Testis (tissue), 3 donors: ENCODE results near the gene UPK1A. TPM values are rescaled to one million over a fixed set of nuclear protein-coding genes. Genes with fewer than 3 reads are reported as not detected.
A peak's percentile ranks its signal among the peaks of the same experiment; 100 is the strongest.

Source experiments
- DNase-seq: peaks from one replicate; pipeline ENCODE4 v3.0.0-alpha.2; 2019
- H3K27ac ChIP-seq, 2 donors: fragments of 200-600 bp; sonication (generic); one replicate each; pipeline ENCODE4 v1.5.1; 2019
- H3K27me3 ChIP-seq: fragments of 200-600 bp; sonication (generic); one replicate; pipeline ENCODE4 v1.5.1; 2019
- H3K36me3 ChIP-seq: fragments of 200-600 bp; sonication (generic); one replicate; pipeline ENCODE4 v1.5.1; 2017; ENCODE audit warnings: low read depth; ENCODE audit errors: missing control alignments
- H3K4me1 ChIP-seq: fragments of 200-600 bp; sonication (generic); one replicate; pipeline ENCODE4 v1.5.1; 2019
- H3K4me3 ChIP-seq, 2 donors: fragments of 200-600 bp; sonication (generic); one replicate each; pipeline ENCODE4 v1.5.1; 2017 to 2019
- H3K9me3 ChIP-seq: fragments of 200-600 bp; sonication (generic); one replicate; pipeline ENCODE4 v1.5.1; 2017
- POLR2A ChIP-seq: fragments of 450-650 bp; IDR thresholded peaks from one replicate; pipeline ENCODE4 v1.6.1; 2017; ENCODE audit warnings: antibody characterized with exemption, mild to moderate bottlenecking, moderate library complexity
- WGBS, 2 donors: methylation state at CpG; one replicate each; pipeline ENCODE4 v1.1.5; 2018; 5-methylcytosine and 5-hydroxymethylcytosine counted together
- intact Hi-C: fragments of 100-400 bp; cut with DNase I; formaldehyde crosslinking; loops from one replicate; pipeline ENCODE4 v1.15.1; 2023; ENCODE audit warnings: low total_unique reads
- polyA plus RNA-seq: library from polyadenylated mRNA; stranded (reverse); fragments of 350-450 nt; fragmentation: Illumina TruSeq; extraction: RNeasy Lipid Tissue Mini Kit (QIAGEN cat#74804); gene quantifications from one replicate; pipeline ENCODE4 v1.2.3, GENCODE V29; 2014; ENCODE audit warnings: low read depth, low replicate concordance; ENCODE audit not compliant: insufficient read depth
- total RNA-seq, 2 donors: library from RNA; depleted of rRNA; stranded (reverse); fragments of >200 nt; gene quantifications; one replicate each; pipeline ENCODE4 v1.2.3, GENCODE V29; 2016
- TF ChIP-seq, protein P1 (sequence below), 3 experiments: fragments of 450-650 bp in 2 of 3; fragments of 200-600 bp in 1 of 3; sonication (generic) in 1 of 3; IDR thresholded peaks; one replicate each; pipeline ENCODE4 v1.5.1; 2016 to 2019; ENCODE audit warnings: antibody characterized with exemption in 3 of 3, mild to moderate bottlenecking in 2 of 3, moderate library complexity in 1 of 3

The UPK1A gene
- total and polyA plus RNA-seq, 3 donors from 2014 or later, result 0.37 to 1.0 (median 0.47) TPM

DNA sequence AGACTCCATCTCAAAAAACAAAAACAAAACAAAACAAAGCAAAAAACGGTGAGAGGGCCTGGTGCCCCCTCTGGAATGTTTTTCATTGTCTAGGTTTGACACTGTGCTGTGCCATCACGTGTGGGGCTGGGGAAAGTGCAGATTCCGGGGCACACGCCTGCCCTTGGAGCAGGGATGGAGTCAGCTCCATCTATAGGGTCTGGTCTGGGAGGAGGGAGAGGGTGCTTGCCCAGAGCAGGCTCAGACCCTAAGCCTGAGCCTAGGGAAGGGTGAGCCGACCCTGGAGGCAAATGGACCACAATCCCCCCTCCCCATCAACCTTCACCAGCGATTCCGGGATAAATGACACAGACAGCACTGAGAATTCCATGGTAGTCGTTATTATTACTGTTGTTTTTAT is 27.1 kb downstream of the UPK1A start:
- Histone ChIP-seq H3K4me1 (no peaks in the 10 kb centered on the region), H3K27ac (no peak overlapping the region), H3K36me3 (no peaks in the 10 kb centered on the region), H3K4me3 (no peak overlapping the region), H3K9me3 (no peaks in the 10 kb centered on the region), H3K27me3 (no peaks in the 10 kb centered on the region)
- TF ChIP-seq POLR2A, result no peak
- TF ChIP-seq, protein P1, sequence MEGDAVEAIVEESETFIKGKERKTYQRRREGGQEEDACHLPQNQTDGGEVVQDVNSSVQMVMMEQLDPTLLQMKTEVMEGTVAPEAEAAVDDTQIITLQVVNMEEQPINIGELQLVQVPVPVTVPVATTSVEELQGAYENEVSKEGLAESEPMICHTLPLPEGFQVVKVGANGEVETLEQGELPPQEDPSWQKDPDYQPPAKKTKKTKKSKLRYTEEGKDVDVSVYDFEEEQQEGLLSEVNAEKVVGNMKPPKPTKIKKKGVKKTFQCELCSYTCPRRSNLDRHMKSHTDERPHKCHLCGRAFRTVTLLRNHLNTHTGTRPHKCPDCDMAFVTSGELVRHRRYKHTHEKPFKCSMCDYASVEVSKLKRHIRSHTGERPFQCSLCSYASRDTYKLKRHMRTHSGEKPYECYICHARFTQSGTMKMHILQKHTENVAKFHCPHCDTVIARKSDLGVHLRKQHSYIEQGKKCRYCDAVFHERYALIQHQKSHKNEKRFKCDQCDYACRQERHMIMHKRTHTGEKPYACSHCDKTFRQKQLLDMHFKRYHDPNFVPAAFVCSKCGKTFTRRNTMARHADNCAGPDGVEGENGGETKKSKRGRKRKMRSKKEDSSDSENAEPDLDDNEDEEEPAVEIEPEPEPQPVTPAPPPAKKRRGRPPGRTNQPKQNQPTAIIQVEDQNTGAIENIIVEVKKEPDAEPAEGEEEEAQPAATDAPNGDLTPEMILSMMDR (IDR thresholded peaks at IDR 0.05), result no peak
- DNase-seq, result no peak
- 27 to 37% methylated on average over 8 of the region's 8 CpGs for WGBS, 2 donors
- intact Hi-C loops, result no loop called here

- Histone ChIP-seq H3K27me3 (no peaks in the 10 kb centered on the region), H3K4me1 (no peaks in the 10 kb centered on the region), H3K27ac (no peak overlapping the region), H3K4me3 (no peak overlapping the region), H3K36me3 (no peaks in the 10 kb centered on the region), H3K9me3 (no peaks in the 10 kb centered on the region)
- 48 to 51% methylated on average over 8 of the region's 8 CpGs for WGBS, 2 donors
- intact Hi-C loops, result no loop called here
- peak; percentile 91 for DNase-seq
- TF ChIP-seq, protein P1 (IDR thresholded peaks at IDR 0.05), result peak; percentile 85 to 89 (median 86)
- no peak for TF ChIP-seq POLR2A
These were observed 27.7 kb downstream of the UPK1A start for GRCh38 chr19:35693835-35694599.

- intact Hi-C loops, result no loop called here
These were observed 29.6 kb downstream of the UPK1A start for GRCh38 chr19:35695895-35696422.

DNA sequence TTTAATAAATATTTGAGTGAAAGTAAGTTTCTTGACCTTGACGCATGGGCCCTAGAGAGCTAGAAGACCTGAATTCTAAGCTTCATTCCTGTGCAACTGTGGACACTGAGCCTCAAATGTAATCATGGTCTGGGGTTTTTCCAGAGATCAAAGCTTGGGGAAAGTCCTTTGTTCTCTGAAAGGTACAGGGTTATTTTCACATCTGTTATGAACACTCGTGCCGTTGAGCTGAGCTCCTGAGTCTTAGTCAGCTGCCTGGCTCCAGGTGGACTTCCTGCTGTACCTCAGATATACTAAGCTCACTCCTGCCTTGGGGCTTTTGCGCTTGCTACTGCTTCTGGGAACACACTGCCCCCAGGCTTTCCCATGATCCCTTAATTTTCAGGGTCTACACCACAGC is 30.5 kb downstream of the UPK1A start:
- WGBS, 2 donors, result 77 to 83% methylated on average over 3 to 4 of the region's 4 CpGs
- Histone ChIP-seq H3K36me3 (no peaks in the 10 kb centered on the region), H3K9me3 (no peaks in the 10 kb centered on the region), H3K4me1 (no peaks in the 10 kb centered on the region), H3K27ac (no peak overlapping the region), H3K4me3 (no peak overlapping the region), H3K27me3 (no peaks in the 10 kb centered on the region)
- no peak for DNase-seq
- TF ChIP-seq POLR2A, result no peak
- TF ChIP-seq, protein P1 (IDR thresholded peaks at IDR 0.05), result no peak
- intact Hi-C loops, result no loop called here

More at GRCh38 chr19:35695895-35696422, 29.6 kb downstream of the UPK1A start:
- Histone ChIP-seq H3K36me3 (no peaks in the 10 kb centered on the region), H3K27ac (no peak overlapping the region), H3K4me3 (no peak overlapping the region), H3K27me3 (no peaks in the 10 kb centered on the region), H3K4me1 (no peaks in the 10 kb centered on the region), H3K9me3 (no peaks in the 10 kb centered on the region)
- no peak for TF ChIP-seq POLR2A
- TF ChIP-seq, protein P1 (IDR thresholded peaks at IDR 0.05), result no peak
- WGBS, 2 donors, result 77 to 80% methylated on average over 2 of the region's 2 CpGs
- DNase-seq, result no peak
